Hematopoietic multipotent progenitor cell treated with erythropoietin and hydrocortisone succinate and interleukin-3 and kit ligand, for 4 days (in vitro differentiated cells): Measurements from ENCODE around the gene DSCAM.
A peak's percentile ranks its signal among the peaks of the same experiment; 100 is the strongest.

Experiments used
- DNase-seq: peaks from one replicate; pipeline ENCODE4 v3.0.0-alpha.2; 2015

Gene DSCAM

GRCh38 chr21:40158366-40158765, 688.6 kb downstream of the DSCAM start:
- no peak for DNase-seq

GRCh38 chr21:40155563-40155962, 691.4 kb downstream of the DSCAM start:
- no peak for DNase-seq

GRCh38 chr21:40153351-40153750, 693.6 kb downstream of the DSCAM start:
- DNase-seq = no peak

GRCh38 chr21:40152476-40152875, 694.5 kb downstream of the DSCAM start:
- DNase-seq = no peak

GRCh38 chr21:40151611-40152010, 695.3 kb downstream of the DSCAM start:
- no peak for DNase-seq

GRCh38 chr21:40146216-40146837, 700.6 kb downstream of the DSCAM start:
- no peak for DNase-seq

- DNase-seq = peak; percentile 71
Measured at GRCh38 chr21:40143822-40144525, 703.0 kb downstream of the DSCAM start.

- no peak for DNase-seq
Measured at GRCh38 chr21:40141621-40142020, 705.3 kb downstream of the DSCAM start.

GRCh38 chr21:40140675-40141074, 706.3 kb downstream of the DSCAM start:
- no peak for DNase-seq

- DNase-seq = no peak
Measured at GRCh38 chr21:40139636-40140035, 707.3 kb downstream of the DSCAM start.

- no peak for DNase-seq
Measured at GRCh38 chr21:40136571-40136970, 710.4 kb downstream of the DSCAM start.

GRCh38 chr21:40134731-40135492, 712.0 kb downstream of the DSCAM start:
- no peak for DNase-seq

- no peak for DNase-seq
Measured at GRCh38 chr21:40130476-40130875, 716.5 kb downstream of the DSCAM start.

GRCh38 chr21:40129809-40130208, 717.1 kb downstream of the DSCAM start:
- no peak for DNase-seq

GRCh38 chr21:40128891-40129290, 718.1 kb downstream of the DSCAM start:
- DNase-seq = no peak

- peak; percentile 45 for DNase-seq
Measured at GRCh38 chr21:40120940-40121575, 725.9 kb downstream of the DSCAM start.

- DNase-seq = no peak
Measured at GRCh38 chr21:40118527-40118926, 728.4 kb downstream of the DSCAM start.

- DNase-seq = no peak
Measured at GRCh38 chr21:40117236-40117635, 729.7 kb downstream of the DSCAM start.

- no peak for DNase-seq
Measured at GRCh38 chr21:40115775-40116174, 731.2 kb downstream of the DSCAM start.

- no peak for DNase-seq
Measured at GRCh38 chr21:40102682-40103081, 744.3 kb downstream of the DSCAM start.

GRCh38 chr21:40099809-40100208, 747.1 kb downstream of the DSCAM start:
- no peak for DNase-seq

GRCh38 chr21:40095477-40095876, 751.5 kb downstream of the DSCAM start:
- DNase-seq = no peak

GRCh38 chr21:40080385-40080784, 766.6 kb downstream of the DSCAM start:
- no peak for DNase-seq

- no peak for DNase-seq
Measured at GRCh38 chr21:40074710-40075109, 772.2 kb downstream of the DSCAM start.
